Esophagus muscularis mucosa (tissue), 4 donors: ENCODE measurements around the gene MGAT4A. TPM values are rescaled to one million over a fixed set of nuclear protein-coding genes. Genes with fewer than 3 reads are reported as not detected.

Experiments
- DNase-seq: peaks from one replicate; pipeline ENCODE4 v3.0.0-alpha.2; 2017; ENCODE audit errors: extremely low spot score
- H3K27ac ChIP-seq, 4 donors: fragments of 200-600 bp; sonication (generic); replicated peaks in 1 of 4; 1 replicate in 3 of 4; 2 replicates in 1 of 4; pipeline ENCODE4 v1.5.1; 2016 to 2019; ENCODE audit warnings: mild to moderate bottlenecking in 1 of 4
- H3K27me3 ChIP-seq, 4 donors: fragments of 200-600 bp; sonication (generic); one replicate each; pipeline versions ENCODE4 v1.5.1 to v1.6.0; 2016 to 2019
- H3K36me3 ChIP-seq, 4 donors: fragments of 200-600 bp; sonication (generic); one replicate each; pipeline ENCODE4 v1.5.1; 2016 to 2019
- H3K4me1 ChIP-seq, 4 donors: fragments of 200-600 bp; sonication (generic); one replicate each; pipeline ENCODE4 v1.5.1; 2016 to 2019
- H3K4me3 ChIP-seq, 4 donors: fragments of 200-600 bp; sonication (generic); 1 replicate in 2 of 4; 2 replicates in 2 of 4; pipeline ENCODE4 v1.5.1; 2016 to 2019; ENCODE audit warnings: mild to moderate bottlenecking in 4 of 4, moderate library complexity in 1 of 4
- H3K9me3 ChIP-seq, 4 donors: fragments of 200-600 bp; sonication (generic); 1 replicate in 3 of 4; 2 replicates in 1 of 4; pipeline ENCODE4 v1.5.1; 2016 to 2019
- EP300 ChIP-seq: sonication (generic); formaldehyde crosslinking; IDR thresholded peaks from one replicate; pipeline ENCODE4 v1.6.1; 2017; ENCODE audit warnings: antibody characterized with exemption
- POLR2A ChIP-seq: fragments of 450-650 bp; IDR thresholded peaks from one replicate; pipeline ENCODE4 v1.6.1; 2017; ENCODE audit warnings: antibody characterized with exemption, moderate library complexity, mild to moderate bottlenecking, low read depth
- POLR2AphosphoS5 ChIP-seq, 2 donors: sonication (generic); formaldehyde crosslinking; IDR thresholded peaks; one replicate each; pipeline ENCODE4 v1.6.1; 2017; ENCODE audit warnings: antibody characterized with exemption in 2 of 2
- WGBS: methylation state at CpG from one replicate; pipeline ENCODE4 v1.1.5; 2018; 5-methylcytosine and 5-hydroxymethylcytosine counted together
- intact Hi-C: fragments of 100-400 bp; cut with DNase I; formaldehyde crosslinking; loops from one replicate; pipeline ENCODE4 v1.15.1; 2023
- total RNA-seq, 4 donors: library from RNA; depleted of rRNA; stranded (reverse); fragments of >200 nt; gene quantifications; one replicate each; pipeline versions ENCODE4 v1.1.0 to v1.2.1, GENCODE V29; 2016
- TF ChIP-seq, protein P1 (sequence below), 3 experiments: fragments of 200-600 bp in 2 of 3; fragments of 450-650 bp in 1 of 3; sonication (generic) in 2 of 3; IDR thresholded peaks; one replicate each; pipeline ENCODE4 v1.5.1; 2017 to 2019; ENCODE audit warnings: antibody characterized with exemption in 3 of 3, mild to moderate bottlenecking in 2 of 3, moderate library complexity in 1 of 3

Gene MGAT4A
- total RNA-seq, 4 donors from 2014 or later: 9.9 to 21.4 (median 15.2) TPM

DNA sequence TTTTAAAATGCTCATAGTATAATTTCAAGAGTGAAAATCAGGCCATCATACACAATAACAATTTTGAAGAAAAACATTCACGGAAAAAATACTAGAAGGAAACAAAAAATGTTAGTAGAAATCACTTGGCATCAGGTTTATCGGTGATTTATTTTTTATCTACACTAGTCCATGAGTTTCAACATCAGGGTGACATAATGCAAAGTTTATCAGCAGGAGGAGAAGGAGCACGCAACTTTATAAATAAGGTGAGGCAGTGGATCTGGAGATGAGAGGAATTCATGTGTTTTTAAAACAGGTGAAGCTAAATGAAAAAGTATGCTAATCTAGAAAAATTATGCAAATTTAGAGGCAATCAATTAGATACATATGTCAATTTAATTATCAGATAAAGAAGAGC, 54.2 kb downstream of the MGAT4A start:
- Histone ChIP-seq H3K27me3 (no peaks in the 10 kb centered on the region), H3K27ac (no peak overlapping the region), H3K9me3 (no peaks in the 10 kb centered on the region), H3K36me3 (peaks cover 0 to 31% (median 11%) of the 10 kb centered on the region in 4 donors), H3K4me1 (no peaks in the 10 kb centered on the region), H3K4me3 (no peak overlapping the region)
- no peak for TF ChIP-seq POLR2AphosphoS5 (IDR thresholded peaks at IDR 0.05)
- no peak for TF ChIP-seq EP300
- TF ChIP-seq, protein P1, sequence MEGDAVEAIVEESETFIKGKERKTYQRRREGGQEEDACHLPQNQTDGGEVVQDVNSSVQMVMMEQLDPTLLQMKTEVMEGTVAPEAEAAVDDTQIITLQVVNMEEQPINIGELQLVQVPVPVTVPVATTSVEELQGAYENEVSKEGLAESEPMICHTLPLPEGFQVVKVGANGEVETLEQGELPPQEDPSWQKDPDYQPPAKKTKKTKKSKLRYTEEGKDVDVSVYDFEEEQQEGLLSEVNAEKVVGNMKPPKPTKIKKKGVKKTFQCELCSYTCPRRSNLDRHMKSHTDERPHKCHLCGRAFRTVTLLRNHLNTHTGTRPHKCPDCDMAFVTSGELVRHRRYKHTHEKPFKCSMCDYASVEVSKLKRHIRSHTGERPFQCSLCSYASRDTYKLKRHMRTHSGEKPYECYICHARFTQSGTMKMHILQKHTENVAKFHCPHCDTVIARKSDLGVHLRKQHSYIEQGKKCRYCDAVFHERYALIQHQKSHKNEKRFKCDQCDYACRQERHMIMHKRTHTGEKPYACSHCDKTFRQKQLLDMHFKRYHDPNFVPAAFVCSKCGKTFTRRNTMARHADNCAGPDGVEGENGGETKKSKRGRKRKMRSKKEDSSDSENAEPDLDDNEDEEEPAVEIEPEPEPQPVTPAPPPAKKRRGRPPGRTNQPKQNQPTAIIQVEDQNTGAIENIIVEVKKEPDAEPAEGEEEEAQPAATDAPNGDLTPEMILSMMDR (IDR thresholded peaks at IDR 0.05): no peak
- TF ChIP-seq POLR2A: no peak
- no peak for DNase-seq
- intact Hi-C loops: no loop called here
- 97% methylated on average over 3 of the region's 3 CpGs for WGBS

DNA sequence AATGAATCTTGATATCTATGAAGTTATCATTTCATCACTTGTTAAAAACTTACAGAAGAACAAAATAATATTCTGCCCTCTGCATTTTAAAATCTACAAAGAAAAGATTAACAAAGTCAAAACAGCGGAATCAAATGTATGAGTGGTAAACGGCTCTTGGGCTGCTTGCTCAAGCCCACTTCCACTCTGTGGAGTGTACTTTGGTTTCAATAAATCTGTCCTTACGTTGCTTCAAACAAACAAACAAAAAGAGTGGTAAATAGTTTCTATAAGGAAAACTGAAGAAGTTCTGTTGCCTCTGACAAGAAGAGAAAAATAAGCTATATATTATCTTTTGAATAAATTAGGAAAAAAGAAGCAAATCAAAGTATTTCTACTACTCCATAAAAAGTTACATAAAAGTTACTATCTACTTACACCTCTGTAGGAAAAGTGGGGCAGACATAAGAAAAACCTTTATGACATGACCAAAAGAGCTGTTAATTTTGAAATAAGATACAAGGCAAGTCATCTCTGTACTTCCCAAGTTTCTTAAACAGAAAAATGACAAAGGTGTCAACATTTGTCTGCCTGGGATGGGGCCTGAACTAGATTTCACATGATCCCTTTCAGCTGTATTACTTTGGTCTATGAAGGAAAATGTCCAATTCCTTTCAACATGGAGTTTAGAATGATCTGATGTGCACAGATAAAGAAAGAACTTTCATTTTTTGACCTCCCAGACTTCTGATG, 56.5 kb downstream of the MGAT4A start:
- H3K27me3 ChIP-seq: no peaks in the 10 kb centered on the region
- H3K36me3 ChIP-seq: peaks cover 0 to 37% (median 12%) of the 10 kb centered on the region in 4 donors
- WGBS: 93% methylated on average over 3 of the region's 3 CpGs
- H3K9me3 ChIP-seq: no peaks in the 10 kb centered on the region
- no peak for DNase-seq
- no peak overlapping the region for H3K4me3 ChIP-seq
- H3K27ac ChIP-seq: no peak overlapping the region
- peaks cover 0 to 5% (median 0%) of the 10 kb centered on the region in 4 donors for H3K4me1 ChIP-seq
- no peak for TF ChIP-seq EP300
- TF ChIP-seq, protein P1 (IDR thresholded peaks at IDR 0.05): no peak
- no peak for TF ChIP-seq POLR2A
- intact Hi-C loops: no loop called here

DNA sequence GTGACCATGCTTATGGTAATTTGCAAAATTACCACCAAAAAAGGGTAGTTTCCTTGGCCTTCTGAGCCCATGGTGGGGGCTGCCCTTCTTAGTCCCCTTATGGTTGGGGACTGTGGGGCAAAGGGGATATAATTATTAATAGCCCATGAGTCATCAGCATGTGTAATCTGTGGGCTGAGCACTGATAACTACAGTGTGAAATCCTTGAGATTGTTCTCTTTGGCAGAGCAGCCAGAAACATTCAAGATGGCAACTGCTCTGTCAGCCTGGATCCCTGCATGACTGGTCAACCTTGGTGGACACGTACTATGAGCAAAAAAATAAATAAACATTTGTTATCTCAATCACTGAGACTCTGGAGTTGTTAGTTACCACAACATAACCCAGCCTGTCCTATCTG, 61.3 kb downstream of the MGAT4A start:
- Histone ChIP-seq H3K9me3 (no peaks in the 10 kb centered on the region), H3K27ac (no peak overlapping the region), H3K4me3 (no peak overlapping the region), H3K4me1 (peaks cover 0 to 6% (median 0%) of the 10 kb centered on the region in 4 donors), H3K36me3 (peaks cover 0 to 35% (median 7%) of the 10 kb centered on the region in 4 donors), H3K27me3 (no peaks in the 10 kb centered on the region)
- WGBS: 71% methylated on average over 1 of the region's 1 CpG
- intact Hi-C loops: no loop called here
- no peak for TF ChIP-seq POLR2A
- TF ChIP-seq, protein P1 (IDR thresholded peaks at IDR 0.05): no peak
- no peak for TF ChIP-seq EP300
- no peak for TF ChIP-seq POLR2AphosphoS5 (IDR thresholded peaks at IDR 0.05)
- no peak for DNase-seq

DNA sequence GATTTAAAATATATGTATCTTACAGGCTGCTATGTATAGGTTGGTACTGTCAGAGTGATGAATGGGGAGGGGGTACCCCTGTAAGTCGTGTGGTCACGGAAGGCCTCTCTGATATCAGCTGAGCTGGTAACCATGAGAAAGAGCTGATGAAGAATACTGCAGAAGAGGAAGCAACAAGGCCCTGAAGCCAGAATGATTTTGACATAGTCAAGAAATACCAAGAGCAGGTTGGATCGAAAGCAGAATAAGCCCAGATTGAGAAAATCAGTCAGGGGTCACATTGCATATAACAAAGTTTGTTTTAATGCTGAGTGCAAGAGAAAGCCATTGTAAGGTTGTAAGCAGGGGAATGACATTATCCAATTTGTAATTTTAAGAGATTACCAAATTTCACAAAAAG, 65.3 kb downstream of the MGAT4A start:
- Histone ChIP-seq H3K27me3 (no peaks in the 10 kb centered on the region), H3K36me3 (peaks cover 0 to 20% (median 6%) of the 10 kb centered on the region in 4 donors), H3K4me3 (no peak overlapping the region), H3K9me3 (no peaks in the 10 kb centered on the region), H3K4me1 (peaks cover 0 to 6% (median 0%) of the 10 kb centered on the region in 4 donors), H3K27ac (no peak overlapping the region)
- TF ChIP-seq, protein P1 (IDR thresholded peaks at IDR 0.05): no peak
- no peak for TF ChIP-seq POLR2AphosphoS5 (IDR thresholded peaks at IDR 0.05)
- TF ChIP-seq EP300: no peak
- TF ChIP-seq POLR2A: no peak
- intact Hi-C loops: no loop called here
- DNase-seq: no peak
- 86% methylated on average over 3 of the region's 3 CpGs for WGBS
